ENCODE measurements around the gene ATP4B.

Gene ATP4B

GRCh38 chr13:113668491-113668971 is 10.5 kb upstream of the ATP4B start:
- no peak for TF ChIP-seq EZH2phosphoT487 (IDR thresholded peaks at IDR 0.05; ENCODE audit: borderline replicate concordance)
- TF ChIP-seq CTCF (conservative IDR thresholded peaks at IDR 0.05; ENCODE audit: low read length), result no peak
- Histone ChIP-seq H3F3A (ENCODE audit: low read depth) (no peaks in the 10 kb centered on the region), H3K4me2 (ENCODE audit: low read depth, low read length, poor library complexity, severe bottlenecking) (no peak overlapping the region), H3K36me3 (ENCODE audit: insufficient read depth, low read length) (no peaks in the 10 kb centered on the region), H3K9me2 (replicated peaks; ENCODE audit: low read depth, low read length) (no peaks in the 10 kb centered on the region), H3K4me3 (ENCODE audit: low read length, poor library complexity, severe bottlenecking) (no peak overlapping the region), H4K20me1 (ENCODE audit: insufficient read depth, low read length, poor library complexity, severe bottlenecking) (no peaks in the 10 kb centered on the region), H3K79me2 (ENCODE audit: insufficient read depth, low read length) (no peaks in the 10 kb centered on the region), H3K4me1 (ENCODE audit: insufficient read depth, low read length, poor library complexity, severe bottlenecking) (no peaks in the 10 kb centered on the region), H2AFZ (ENCODE audit: low read length) (no peak overlapping the region), H3K9ac (ENCODE audit: low read depth, low read length, poor library complexity, severe bottlenecking) (no peak overlapping the region), H3K27me3 (ENCODE audit: insufficient read depth, low read length, poor library complexity, severe bottlenecking) (no peaks in the 10 kb centered on the region), H3K9me3 (ENCODE audit: insufficient read depth, low read depth, low read length) (no peaks in the 10 kb centered on the region)

GRCh38 chr13:113667771-113668490 is 9.9 kb upstream of the ATP4B start:
- no peaks in the 10 kb centered on the region for H3K79me2 ChIP-seq (ENCODE audit: insufficient read depth, low read length)
- no peak overlapping the region for H3K4me2 ChIP-seq (ENCODE audit: low read depth, low read length, poor library complexity, severe bottlenecking)
- no peak overlapping the region for H3K9ac ChIP-seq (ENCODE audit: low read depth, low read length, poor library complexity, severe bottlenecking)
- TF ChIP-seq CTCF (conservative IDR thresholded peaks at IDR 0.05; ENCODE audit: low read length) (no peak), EZH2phosphoT487 (IDR thresholded peaks at IDR 0.05; ENCODE audit: borderline replicate concordance) (no peak)
- H3K4me3 ChIP-seq (ENCODE audit: low read length, poor library complexity, severe bottlenecking), result no peak overlapping the region
- no peaks in the 10 kb centered on the region for H3K4me1 ChIP-seq (ENCODE audit: insufficient read depth, low read length, poor library complexity, severe bottlenecking)
- H2AFZ ChIP-seq (ENCODE audit: low read length), result no peak overlapping the region
- H3K27me3 ChIP-seq (ENCODE audit: insufficient read depth, low read length, poor library complexity, severe bottlenecking), result no peaks in the 10 kb centered on the region
- H4K20me1 ChIP-seq (ENCODE audit: insufficient read depth, low read length, poor library complexity, severe bottlenecking), result no peaks in the 10 kb centered on the region
- H3F3A ChIP-seq (ENCODE audit: low read depth), result no peaks in the 10 kb centered on the region
- H3K9me3 ChIP-seq (ENCODE audit: insufficient read depth, low read depth, low read length), result no peaks in the 10 kb centered on the region
- H3K36me3 ChIP-seq (ENCODE audit: insufficient read depth, low read length), result no peaks in the 10 kb centered on the region
- H3K9me2 ChIP-seq (replicated peaks; ENCODE audit: low read depth, low read length), result no peaks in the 10 kb centered on the region

- no peaks in the 10 kb centered on the region for H3F3A ChIP-seq (ENCODE audit: low read depth)
- H3K9me3 ChIP-seq (ENCODE audit: insufficient read depth, low read depth, low read length), result no peaks in the 10 kb centered on the region
- H2AFZ ChIP-seq (ENCODE audit: low read length), result no peak within 1 kb of the TSS
- no peak within 1 kb of the TSS for H3K4me2 ChIP-seq (ENCODE audit: low read depth, low read length, poor library complexity, severe bottlenecking)
- H3K4me3 ChIP-seq (ENCODE audit: low read length, poor library complexity, severe bottlenecking), result no peak within 1 kb of the TSS
- H3K9me2 ChIP-seq (replicated peaks; ENCODE audit: low read depth, low read length), result no peaks in the 10 kb centered on the region
- no peaks in the 10 kb centered on the region for H3K4me1 ChIP-seq (ENCODE audit: insufficient read depth, low read length, poor library complexity, severe bottlenecking)
- no peaks in the 10 kb centered on the region for H4K20me1 ChIP-seq (ENCODE audit: insufficient read depth, low read length, poor library complexity, severe bottlenecking)
- H3K27me3 ChIP-seq (ENCODE audit: insufficient read depth, low read length, poor library complexity, severe bottlenecking), result no peaks in the 10 kb centered on the region
- TF ChIP-seq EZH2phosphoT487 (IDR thresholded peaks at IDR 0.05; ENCODE audit: borderline replicate concordance) (no peak), CTCF (conservative IDR thresholded peaks at IDR 0.05; ENCODE audit: low read length) (no peak)
- no peaks in the 10 kb centered on the region for H3K79me2 ChIP-seq (ENCODE audit: insufficient read depth, low read length)
- H3K9ac ChIP-seq (ENCODE audit: low read depth, low read length, poor library complexity, severe bottlenecking), result no peak within 1 kb of the TSS
- H3K36me3 ChIP-seq (ENCODE audit: insufficient read depth, low read length), result no peaks in the 10 kb centered on the region
These were observed 9.1 kb upstream of the ATP4B start, which contains the start of gene GRK1 for GRCh38 chr13:113666951-113667701. Gene GRK1, plus strand, starts transcription at chr13:113667219. Its CDS starts 168 bp downstream, at chr13:113667387.
